ENCODE results near the gene FADS2. TPM values are rescaled to one million over a fixed set of nuclear protein-coding genes. Genes with fewer than 3 reads are reported as not detected.

The FADS2 gene
- total and polyA plus RNA-seq, 5 donors from 2014 or later = 0.23 to 19.7 (median 7.1) TPM; not detected in 1

DNA sequence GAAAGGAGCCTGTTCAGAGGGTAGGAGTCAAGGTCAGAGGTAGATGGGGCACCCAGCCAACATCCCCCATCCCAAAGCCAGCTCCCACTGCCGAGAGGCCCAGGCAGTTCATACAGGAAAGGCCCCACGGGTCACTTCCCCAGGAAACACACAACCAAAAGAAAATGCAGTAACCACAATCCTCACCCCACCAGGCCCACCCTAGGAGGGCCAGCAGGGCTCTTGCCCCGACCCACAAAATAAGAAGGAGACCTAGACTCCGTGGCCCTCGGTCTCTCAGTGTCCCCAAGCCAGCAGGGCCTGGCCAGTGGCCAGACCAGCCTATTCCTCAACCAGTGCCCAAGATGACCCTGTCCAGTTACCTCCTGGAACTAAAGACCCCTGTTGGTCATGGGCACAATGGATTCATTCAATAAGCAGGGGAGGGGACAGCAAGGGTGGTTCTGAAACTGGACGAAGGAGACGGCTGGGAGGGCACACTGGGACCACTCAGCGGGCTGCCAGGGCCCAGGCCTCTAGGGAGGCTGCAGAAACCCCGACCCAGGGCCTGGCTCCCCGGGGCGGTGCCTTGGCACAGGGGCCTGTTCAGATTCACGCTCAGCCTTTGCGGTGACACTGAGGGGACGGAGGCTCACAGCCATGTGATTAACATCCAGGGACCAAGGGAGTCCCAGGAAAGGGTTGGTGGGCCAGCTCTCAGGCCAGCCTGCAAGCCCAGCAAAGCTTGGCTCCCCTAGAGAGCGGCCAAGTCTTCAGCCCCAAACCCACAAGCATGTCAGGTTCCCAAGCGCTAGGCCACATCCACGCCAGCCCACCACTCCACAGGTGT lies 83.8 kb downstream of the FADS2 start:
- peaks cover 3% of the 10 kb centered on the region for H3K27me3 ChIP-seq (ENCODE audit: control insufficient read depth, insufficient read depth, low read length)
- H3K4me3 ChIP-seq (ENCODE audit: low read depth, low read length) = no peak overlapping the region
- Mint-ChIP-seq H3K27ac (no peak overlapping the region), H3K4me3 (no peak overlapping the region), H3K9me3 (peaks cover 0 to 2% (median 0%) of the 10 kb centered on the region in 7 donors), H3K36me3 (no peaks in the 10 kb centered on the region), H3K27me3 (peaks cover 18% of the 10 kb centered on the region), H3K4me1 (peaks cover 0 to 3% (median 0%) of the 10 kb centered on the region in 4 donors)
- H3K4me1 ChIP-seq (ENCODE audit: control insufficient read depth, insufficient read depth, low read length, poor library complexity, severe bottlenecking) = peaks cover 1% of the 10 kb centered on the region
- H3K36me3 ChIP-seq (ENCODE audit: control insufficient read depth, insufficient read depth, low read length) = no peaks in the 10 kb centered on the region
- no peaks in the 10 kb centered on the region for H3K9me3 ChIP-seq (ENCODE audit: control insufficient read depth in 2 of 2, low read length in 2 of 2)
- DNase-seq (no peak), ATAC-seq (ENCODE audit: low read depth in 2 of 2) (no peak)
- H3K27ac ChIP-seq (ENCODE audit: insufficient read depth, low read length, poor library complexity, severe bottlenecking) = no peak overlapping the region

DNA sequence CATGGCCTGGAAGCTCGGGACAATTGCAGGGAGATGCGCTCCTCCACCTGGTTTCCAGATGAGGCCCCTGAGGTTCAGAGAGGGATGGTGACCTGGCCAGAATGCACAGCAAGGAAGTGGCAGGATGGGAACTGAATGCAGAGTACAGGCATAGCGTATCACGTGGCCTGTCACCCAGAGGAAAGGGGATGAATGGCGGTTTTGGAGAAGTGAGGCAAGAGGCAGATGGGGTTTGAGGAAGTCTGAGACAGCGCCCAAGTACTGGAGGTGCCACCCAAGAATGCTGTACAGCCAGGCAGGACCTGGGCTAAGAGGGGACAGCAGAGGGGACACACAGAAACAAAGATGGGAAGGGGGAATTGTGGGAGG lies 84.4 kb downstream of the FADS2 start:
- peaks cover 4% of the 10 kb centered on the region for H3K4me1 ChIP-seq (ENCODE audit: control insufficient read depth, insufficient read depth, low read length, poor library complexity, severe bottlenecking)
- H3K27me3 Mint-ChIP-seq = peaks cover 18% of the 10 kb centered on the region
- H3K27ac ChIP-seq (ENCODE audit: insufficient read depth, low read length, poor library complexity, severe bottlenecking) = no peak overlapping the region
- no peaks in the 10 kb centered on the region for H3K9me3 ChIP-seq (ENCODE audit: control insufficient read depth in 2 of 2, low read length in 2 of 2)
- no peaks in the 10 kb centered on the region for H3K36me3 ChIP-seq (ENCODE audit: control insufficient read depth, insufficient read depth, low read length)
- no peaks in the 10 kb centered on the region for H3K36me3 Mint-ChIP-seq
- peaks cover 3% of the 10 kb centered on the region for H3K27me3 ChIP-seq (ENCODE audit: control insufficient read depth, insufficient read depth, low read length)
- H3K27ac Mint-ChIP-seq = no peak overlapping the region
- DNase-seq (no peak), ATAC-seq (ENCODE audit: low read depth in 2 of 2) (no peak)
- H3K4me3 Mint-ChIP-seq = no peak overlapping the region
- no peak overlapping the region for H3K4me3 ChIP-seq (ENCODE audit: low read depth, low read length)
- peaks cover 0 to 3% (median 0%) of the 10 kb centered on the region in 4 donors for H3K4me1 Mint-ChIP-seq
- peaks cover 0 to 2% (median 0%) of the 10 kb centered on the region in 7 donors for H3K9me3 Mint-ChIP-seq

DNA sequence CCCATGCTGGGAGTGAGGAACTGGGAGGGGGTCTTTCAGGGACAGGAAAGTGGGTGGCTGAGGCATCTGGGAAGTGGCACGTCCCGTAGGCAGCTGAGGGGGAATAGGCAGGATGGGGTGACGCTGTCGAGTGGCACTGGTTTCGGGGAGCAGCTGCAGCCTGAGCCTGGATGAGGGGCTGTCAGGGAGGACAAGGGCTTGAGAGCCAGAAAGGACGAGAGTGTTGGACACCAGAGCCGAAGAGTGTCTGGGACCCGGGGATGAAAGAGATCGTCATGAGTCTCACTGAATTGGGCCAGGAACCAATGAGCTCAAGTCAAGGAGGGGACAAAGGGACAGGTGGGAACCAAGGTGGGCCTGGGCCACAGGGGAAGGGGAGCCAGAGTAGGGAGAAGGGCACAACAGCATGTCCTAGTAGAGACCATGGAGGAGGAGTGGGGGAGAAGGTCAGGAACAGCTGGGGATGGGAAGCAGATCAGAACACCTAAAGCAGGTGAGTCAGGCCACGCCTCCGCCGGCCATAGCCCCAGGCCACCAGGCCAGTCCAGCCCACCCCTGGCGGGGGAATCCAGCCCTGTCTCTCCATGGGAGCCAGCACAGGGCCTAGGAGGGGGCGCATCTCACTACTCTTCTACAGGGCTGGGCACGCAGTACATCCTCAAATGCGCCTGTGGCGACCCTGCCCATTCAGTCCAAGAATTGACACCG lies 85.0 kb downstream of the FADS2 start:
- Mint-ChIP-seq H3K9me3 (peaks cover 0 to 2% (median 0%) of the 10 kb centered on the region in 7 donors), H3K36me3 (no peaks in the 10 kb centered on the region), H3K27ac (no peak overlapping the region), H3K4me1 (peaks cover 0 to 9% (median under 1%) of the 10 kb centered on the region in 4 donors), H3K27me3 (peaks cover 24% of the 10 kb centered on the region), H3K4me3 (no peak overlapping the region)
- Histone ChIP-seq H3K27me3 (ENCODE audit: control insufficient read depth, insufficient read depth, low read length) (peaks cover 7% of the 10 kb centered on the region), H3K27ac (ENCODE audit: insufficient read depth, low read length, poor library complexity, severe bottlenecking) (no peak overlapping the region), H3K36me3 (ENCODE audit: control insufficient read depth, insufficient read depth, low read length) (no peaks in the 10 kb centered on the region), H3K9me3 (ENCODE audit: control insufficient read depth in 2 of 2, low read length in 2 of 2) (no peaks in the 10 kb centered on the region), H3K4me3 (ENCODE audit: low read depth, low read length) (no peak overlapping the region), H3K4me1 (ENCODE audit: control insufficient read depth, insufficient read depth, low read length, poor library complexity, severe bottlenecking) (peaks cover 4% of the 10 kb centered on the region)
- no peak for ATAC-seq (ENCODE audit: low read depth in 2 of 2)
- no peak for DNase-seq

DNA sequence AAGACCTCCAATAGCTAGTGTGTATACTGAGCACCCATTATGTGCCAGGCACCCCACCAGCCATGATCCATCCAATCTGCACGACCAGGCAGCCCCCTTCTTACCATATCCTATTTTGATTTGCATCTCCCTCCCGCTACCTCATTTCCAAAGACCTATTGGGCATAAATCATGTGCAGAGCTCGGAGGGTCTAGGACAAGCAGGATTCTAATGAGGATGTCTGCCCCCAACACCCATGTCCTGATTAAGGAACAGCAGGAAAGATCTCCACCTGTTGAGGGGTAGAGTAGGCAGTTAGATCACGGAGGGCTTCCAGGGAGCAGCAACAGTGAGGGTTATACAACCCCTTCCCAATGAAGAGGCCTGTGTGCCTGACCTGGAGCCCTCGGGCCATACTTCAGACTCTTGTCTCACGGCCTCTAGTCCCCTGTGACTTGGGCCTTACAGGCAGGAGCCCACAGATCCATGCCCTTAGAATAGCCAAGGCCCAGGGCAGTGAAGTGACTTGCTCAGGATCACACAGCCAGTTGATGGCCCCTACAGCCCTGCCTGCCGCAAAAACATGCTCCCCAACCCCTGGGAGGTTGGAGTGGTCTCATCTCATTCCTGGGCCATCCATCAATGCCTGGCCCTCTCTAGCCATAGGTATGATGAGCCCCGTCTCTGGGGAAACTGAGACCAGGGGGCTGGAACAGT lies 85.7 kb downstream of the FADS2 start:
- H3K4me1 ChIP-seq (ENCODE audit: control insufficient read depth, insufficient read depth, low read length, poor library complexity, severe bottlenecking) = peaks cover 4% of the 10 kb centered on the region
- H3K9me3 ChIP-seq (ENCODE audit: control insufficient read depth in 2 of 2, low read length in 2 of 2) = no peaks in the 10 kb centered on the region
- Mint-ChIP-seq H3K4me3 (no peak overlapping the region), H3K27ac (no peak overlapping the region), H3K36me3 (no peaks in the 10 kb centered on the region), H3K27me3 (peaks cover 31% of the 10 kb centered on the region), H3K9me3 (peaks cover 0 to 2% (median 0%) of the 10 kb centered on the region in 7 donors), H3K4me1 (peaks cover 0 to 14% (median 4%) of the 10 kb centered on the region in 4 donors)
- H3K36me3 ChIP-seq (ENCODE audit: control insufficient read depth, insufficient read depth, low read length) = no peaks in the 10 kb centered on the region
- no peak overlapping the region for H3K4me3 ChIP-seq (ENCODE audit: low read depth, low read length)
- ATAC-seq (ENCODE audit: low read depth in 2 of 2) = no peak
- peaks cover 10% of the 10 kb centered on the region for H3K27me3 ChIP-seq (ENCODE audit: control insufficient read depth, insufficient read depth, low read length)
- H3K27ac ChIP-seq (ENCODE audit: insufficient read depth, low read length, poor library complexity, severe bottlenecking) = no peak overlapping the region
- DNase-seq = no peak

DNA sequence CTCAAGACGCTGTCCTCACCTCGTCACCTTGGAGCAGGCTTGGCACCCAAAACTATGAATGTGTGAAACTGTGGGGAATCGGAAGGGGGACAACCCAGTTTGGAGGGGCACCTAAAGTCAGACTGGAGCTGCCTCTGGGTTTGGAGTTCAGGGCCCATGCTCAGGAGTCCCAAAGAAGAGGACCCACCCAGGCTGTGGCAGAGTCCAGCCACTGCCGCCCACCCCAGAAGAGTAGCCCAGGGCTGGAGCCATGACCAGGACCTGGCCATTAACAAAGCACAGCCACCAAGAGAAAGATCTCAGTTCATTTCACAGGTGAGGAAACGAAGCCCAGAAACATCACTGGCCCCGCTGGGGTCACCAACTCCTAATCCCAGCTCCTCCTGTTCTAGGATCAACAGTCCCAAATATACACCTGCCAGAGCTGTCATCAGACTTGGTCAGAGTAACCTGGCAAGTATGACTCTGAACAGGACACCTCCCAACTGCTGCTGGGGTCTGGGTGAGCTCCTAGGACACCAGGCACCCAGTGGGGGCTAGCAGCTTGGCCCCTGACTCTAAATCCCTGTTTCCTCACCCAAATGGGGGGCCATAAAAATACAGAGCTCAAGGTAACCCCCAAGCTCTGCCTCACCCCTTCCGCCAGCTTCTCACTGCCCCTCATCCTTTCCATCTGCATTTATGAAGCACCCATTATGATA lies 86.5 kb downstream of the FADS2 start:
- peaks cover 36% of the 10 kb centered on the region for H3K27me3 Mint-ChIP-seq

DNA sequence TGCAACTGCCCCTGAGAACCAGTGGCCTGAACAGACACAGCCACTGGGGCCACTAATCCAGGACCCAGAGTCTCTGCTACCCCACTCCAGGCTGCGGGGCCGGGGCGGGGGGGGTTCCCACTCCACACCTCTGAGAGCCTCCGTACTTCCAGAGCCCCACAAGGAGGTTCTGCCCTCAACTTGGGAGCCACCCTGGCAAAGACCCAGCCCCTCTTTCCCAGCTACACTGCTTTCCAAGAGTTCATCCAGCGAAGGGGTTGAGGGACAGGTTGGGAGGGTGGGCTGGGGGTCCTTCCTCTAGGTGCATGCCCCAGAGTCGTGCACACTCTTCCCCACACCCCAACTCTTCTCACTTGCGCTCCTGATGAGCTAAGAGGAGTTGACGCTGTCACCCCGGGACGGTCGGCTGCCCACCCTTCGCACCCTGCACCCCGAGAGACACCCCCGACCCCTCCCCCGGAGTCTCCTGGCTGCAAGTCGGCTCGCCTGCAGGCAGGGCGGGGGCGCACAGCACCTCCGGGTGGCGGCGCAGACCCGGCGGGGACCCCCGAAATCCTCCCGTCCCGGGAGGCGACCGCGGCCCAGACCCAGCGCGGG lies 88.7 kb downstream of the FADS2 start:
- H3K27me3 Mint-ChIP-seq = peaks cover 50% of the 10 kb centered on the region
- H3K4me3 ChIP-seq (ENCODE audit: low read depth, low read length) = no peak overlapping the region
- ATAC-seq (ENCODE audit: low read depth in 2 of 2) (no peak), DNase-seq (no peak)
- no peaks in the 10 kb centered on the region for H3K36me3 Mint-ChIP-seq
- H3K4me1 ChIP-seq (ENCODE audit: control insufficient read depth, insufficient read depth, low read length, poor library complexity, severe bottlenecking) = peaks cover 4% of the 10 kb centered on the region
- peaks cover 0 to 2% (median 0%) of the 10 kb centered on the region in 7 donors for H3K9me3 Mint-ChIP-seq
- H3K36me3 ChIP-seq (ENCODE audit: control insufficient read depth, insufficient read depth, low read length) = no peaks in the 10 kb centered on the region
- no peak overlapping the region for H3K27ac ChIP-seq (ENCODE audit: insufficient read depth, low read length, poor library complexity, severe bottlenecking)
- H3K27me3 ChIP-seq (ENCODE audit: control insufficient read depth, insufficient read depth, low read length) = peaks cover 10% of the 10 kb centered on the region
- no peak overlapping the region for H3K27ac Mint-ChIP-seq
- H3K4me1 Mint-ChIP-seq = peaks cover 0 to 14% (median 4%) of the 10 kb centered on the region in 4 donors
- no peaks in the 10 kb centered on the region for H3K9me3 ChIP-seq (ENCODE audit: control insufficient read depth in 2 of 2, low read length in 2 of 2)
- H3K4me3 Mint-ChIP-seq = peak overlapping the region in 2 of 4 donors; percentile 44 to 48

More for the DNA sequence above, 86.5 kb downstream of the FADS2 start:
- Mint-ChIP-seq H3K36me3 (no peaks in the 10 kb centered on the region), H3K9me3 (peaks cover 0 to 2% (median 0%) of the 10 kb centered on the region in 7 donors), H3K4me1 (peaks cover 0 to 14% (median 4%) of the 10 kb centered on the region in 4 donors), H3K4me3 (no peak overlapping the region), H3K27ac (no peak overlapping the region)
- Histone ChIP-seq H3K36me3 (ENCODE audit: control insufficient read depth, insufficient read depth, low read length) (no peaks in the 10 kb centered on the region), H3K27ac (ENCODE audit: insufficient read depth, low read length, poor library complexity, severe bottlenecking) (no peak overlapping the region), H3K4me1 (ENCODE audit: control insufficient read depth, insufficient read depth, low read length, poor library complexity, severe bottlenecking) (peaks cover 4% of the 10 kb centered on the region), H3K9me3 (ENCODE audit: control insufficient read depth in 2 of 2, low read length in 2 of 2) (no peaks in the 10 kb centered on the region), H3K27me3 (ENCODE audit: control insufficient read depth, insufficient read depth, low read length) (peaks cover 10% of the 10 kb centered on the region), H3K4me3 (ENCODE audit: low read depth, low read length) (no peak overlapping the region)
- ATAC-seq (ENCODE audit: low read depth in 2 of 2) (no peak), DNase-seq (no peak)

Measured in CD4-positive, CD25-positive, alpha-beta regulatory T cell (primary cell).